ENCODE data around the gene SEC14L3.

The SEC14L3 gene

DNA sequence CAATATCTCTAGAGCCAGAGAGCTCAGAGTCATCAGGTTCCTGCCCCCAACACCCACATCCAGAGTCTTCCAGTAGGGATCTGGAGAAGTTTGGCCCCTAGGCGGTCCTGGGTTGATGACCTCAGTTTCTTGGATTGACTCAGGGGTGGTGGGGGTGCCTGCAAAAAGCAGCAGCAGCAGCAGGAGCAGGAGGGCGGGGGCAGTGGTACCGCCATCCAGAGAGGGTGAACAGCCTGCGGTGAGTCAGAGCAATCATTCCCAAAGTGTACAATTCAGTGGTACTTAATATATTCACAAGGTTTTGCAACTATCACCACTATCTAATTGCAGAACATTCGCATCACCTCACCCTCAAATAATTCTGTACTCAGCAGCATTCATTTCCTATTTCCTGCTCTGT, 9.9 kb upstream of the SEC14L3 start:
- DNase-seq (ENCODE audit: low spot score) = no peak
- in situ Hi-C loops (cut with MboI; ENCODE audit: low sequenced_read_pairs, unreplicated experiment) = loop anchor here (10.0 kb wide), 1 partner anchor 87 kb away; the partner anchor contains the start of gene SEC14L2
- TF ChIP-seq, protein P1, sequence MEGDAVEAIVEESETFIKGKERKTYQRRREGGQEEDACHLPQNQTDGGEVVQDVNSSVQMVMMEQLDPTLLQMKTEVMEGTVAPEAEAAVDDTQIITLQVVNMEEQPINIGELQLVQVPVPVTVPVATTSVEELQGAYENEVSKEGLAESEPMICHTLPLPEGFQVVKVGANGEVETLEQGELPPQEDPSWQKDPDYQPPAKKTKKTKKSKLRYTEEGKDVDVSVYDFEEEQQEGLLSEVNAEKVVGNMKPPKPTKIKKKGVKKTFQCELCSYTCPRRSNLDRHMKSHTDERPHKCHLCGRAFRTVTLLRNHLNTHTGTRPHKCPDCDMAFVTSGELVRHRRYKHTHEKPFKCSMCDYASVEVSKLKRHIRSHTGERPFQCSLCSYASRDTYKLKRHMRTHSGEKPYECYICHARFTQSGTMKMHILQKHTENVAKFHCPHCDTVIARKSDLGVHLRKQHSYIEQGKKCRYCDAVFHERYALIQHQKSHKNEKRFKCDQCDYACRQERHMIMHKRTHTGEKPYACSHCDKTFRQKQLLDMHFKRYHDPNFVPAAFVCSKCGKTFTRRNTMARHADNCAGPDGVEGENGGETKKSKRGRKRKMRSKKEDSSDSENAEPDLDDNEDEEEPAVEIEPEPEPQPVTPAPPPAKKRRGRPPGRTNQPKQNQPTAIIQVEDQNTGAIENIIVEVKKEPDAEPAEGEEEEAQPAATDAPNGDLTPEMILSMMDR (IDR thresholded peaks at IDR 0.05; ENCODE audit: borderline replicate concordance, control extremely low read depth, extremely low read depth, insufficient read depth, missing control alignments) = no peak

DNA sequence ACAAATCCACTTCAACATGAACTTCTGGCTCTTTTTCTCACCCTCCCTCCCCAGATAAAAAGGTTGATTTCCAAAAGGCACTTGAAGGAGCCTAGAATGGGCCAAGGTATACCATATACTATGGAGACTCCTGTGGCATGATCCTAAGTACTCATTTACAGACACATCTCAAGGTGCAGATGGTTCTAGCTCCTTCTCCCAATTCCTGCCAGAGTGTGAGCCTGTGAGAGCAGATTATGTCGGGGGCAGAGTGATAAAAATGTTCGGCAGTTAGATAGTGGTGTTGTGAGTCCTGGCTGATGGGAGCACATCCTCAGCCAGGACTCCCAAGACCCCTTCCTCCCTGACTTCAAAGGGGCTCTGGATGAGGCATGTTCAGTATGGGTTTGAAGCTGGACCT, 8.2 kb upstream of the SEC14L3 start:
- in situ Hi-C loops (cut with MboI; ENCODE audit: low sequenced_read_pairs, unreplicated experiment) = loop anchor here (10.0 kb wide), 1 partner anchor 85 kb away; the partner anchor contains the start of gene SEC14L2
- DNase-seq (ENCODE audit: low spot score) = no peak
- TF ChIP-seq, protein P1 (IDR thresholded peaks at IDR 0.05; ENCODE audit: borderline replicate concordance, control extremely low read depth, extremely low read depth, insufficient read depth, missing control alignments) = no peak

DNA sequence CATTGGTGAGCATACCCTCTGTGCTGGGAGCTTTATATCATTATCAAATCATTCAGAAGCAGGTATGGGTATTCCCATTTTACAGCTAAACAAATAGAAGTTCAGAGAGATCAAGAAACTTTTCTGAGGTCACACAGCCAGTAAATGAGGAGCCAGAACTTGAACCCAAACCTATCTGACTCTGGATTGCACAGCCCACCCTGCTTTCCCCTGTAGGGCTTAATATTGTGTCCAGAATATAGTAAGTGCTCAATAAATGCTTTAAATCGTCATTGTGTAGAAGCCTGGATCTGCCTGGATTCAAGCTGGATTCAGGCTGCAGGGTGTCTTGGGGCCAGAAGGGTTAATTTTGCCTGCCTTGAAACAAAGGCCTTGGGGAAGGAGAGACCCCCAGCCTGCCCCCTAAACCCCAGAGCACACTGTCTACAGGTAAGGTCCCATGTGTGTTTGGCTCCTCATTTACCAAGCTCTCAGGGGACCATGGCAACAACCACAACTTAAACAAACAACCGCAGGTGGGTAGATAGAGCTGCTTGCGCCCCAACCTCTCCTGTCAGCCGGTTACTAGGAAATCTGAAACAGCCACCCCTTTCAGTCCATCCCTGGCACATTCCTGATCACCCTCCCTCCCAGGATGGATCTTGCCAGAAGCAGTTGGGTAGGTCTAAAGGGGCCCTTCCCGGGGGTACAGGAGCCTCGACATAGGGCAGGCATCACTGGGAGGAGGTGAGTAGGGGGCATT, 3.0 kb upstream of the SEC14L3 start:
- DNase-seq (ENCODE audit: low spot score) = no peak
- in situ Hi-C loops (cut with MboI; ENCODE audit: low sequenced_read_pairs, unreplicated experiment) = no loop called here
- TF ChIP-seq, protein P1 (IDR thresholded peaks at IDR 0.05; ENCODE audit: borderline replicate concordance, control extremely low read depth, extremely low read depth, insufficient read depth, missing control alignments) = no peak

DNA sequence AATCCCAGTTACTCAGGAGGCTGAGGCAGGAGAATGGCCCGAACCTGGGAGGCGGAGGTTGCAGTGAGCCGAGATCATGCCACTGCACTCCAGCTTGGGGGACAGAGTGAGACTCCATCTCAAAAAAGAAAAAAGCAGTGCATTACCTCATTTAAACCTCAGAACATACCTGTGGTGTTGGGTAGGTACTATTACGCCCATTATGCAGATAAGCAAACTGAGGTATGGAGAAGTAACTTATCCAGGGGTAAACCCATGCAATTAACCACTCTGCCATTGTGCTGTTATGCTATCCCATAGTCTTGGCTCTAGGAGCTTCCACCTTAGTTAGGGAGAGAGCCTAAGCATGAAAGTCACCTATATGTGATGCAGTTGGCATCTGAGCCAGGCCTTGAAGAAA, 2.3 kb upstream of the SEC14L3 start:
- TF ChIP-seq, protein P1 (IDR thresholded peaks at IDR 0.05; ENCODE audit: borderline replicate concordance, control extremely low read depth, extremely low read depth, insufficient read depth, missing control alignments) = no peak
- in situ Hi-C loops (cut with MboI; ENCODE audit: low sequenced_read_pairs, unreplicated experiment) = no loop called here
- no peak for DNase-seq (ENCODE audit: low spot score)

DNA sequence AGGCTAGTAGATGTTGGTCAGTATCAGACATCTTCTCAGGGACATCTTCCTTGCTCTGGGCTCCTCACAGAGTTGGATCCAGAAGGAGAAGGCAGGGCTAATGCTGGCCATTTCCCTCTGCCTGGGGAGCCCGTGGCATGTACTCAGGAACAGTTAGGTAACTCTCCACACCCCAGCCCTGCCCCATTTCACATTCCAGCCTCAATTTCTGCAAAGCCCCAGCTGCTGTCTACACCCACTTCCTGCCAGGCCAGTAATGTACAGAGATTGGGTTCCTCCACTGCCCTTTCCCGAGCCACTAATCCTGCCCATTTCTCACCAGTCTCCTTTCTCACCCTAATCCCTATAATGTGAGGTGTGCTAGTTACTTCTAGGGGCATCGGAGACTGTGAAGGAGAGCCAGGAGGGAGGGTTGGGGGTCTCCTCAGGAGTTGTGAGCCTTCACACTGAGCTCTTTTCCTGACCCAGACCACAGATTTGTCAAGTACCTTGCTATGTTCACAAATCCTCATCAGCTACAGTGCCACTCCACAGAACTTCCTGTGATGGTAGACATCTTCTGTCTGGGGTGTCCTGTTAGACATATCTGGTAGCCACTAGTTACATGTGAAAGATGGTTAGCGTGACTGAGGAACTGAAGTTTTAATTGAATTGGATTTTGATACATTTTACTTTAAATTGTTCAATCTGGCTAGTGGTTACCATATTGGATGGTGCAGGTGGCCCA, 1.3 kb upstream of the SEC14L3 start:
- DNase-seq (ENCODE audit: low spot score) = no peak
- TF ChIP-seq, protein P1 (IDR thresholded peaks at IDR 0.05; ENCODE audit: borderline replicate concordance, control extremely low read depth, extremely low read depth, insufficient read depth, missing control alignments) = no peak
- in situ Hi-C loops (cut with MboI; ENCODE audit: low sequenced_read_pairs, unreplicated experiment) = no loop called here

DNA sequence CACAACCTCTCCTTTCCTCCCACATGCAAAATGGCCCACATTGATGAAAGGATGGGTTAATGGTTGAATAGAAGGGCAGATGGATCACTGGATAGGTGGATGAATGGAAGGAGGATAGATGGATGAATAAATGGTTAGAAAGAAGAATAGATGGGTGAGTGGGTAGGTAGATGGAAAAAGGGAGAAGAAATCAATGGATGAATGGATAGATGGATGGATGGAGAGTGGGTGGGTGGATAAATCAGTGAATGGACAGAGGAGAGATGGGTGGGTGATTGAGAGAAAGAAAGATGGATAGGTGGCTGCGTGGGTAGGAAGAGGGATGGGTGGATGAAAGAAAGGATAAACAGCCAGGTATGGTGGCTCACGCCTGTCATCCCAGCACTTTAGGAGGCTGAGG, 1.2 kb downstream of the SEC14L3 start:
- TF ChIP-seq, protein P1 (IDR thresholded peaks at IDR 0.05; ENCODE audit: borderline replicate concordance, control extremely low read depth, extremely low read depth, insufficient read depth, missing control alignments) = no peak
- no peak for DNase-seq (ENCODE audit: low spot score)
- in situ Hi-C loops (cut with MboI; ENCODE audit: low sequenced_read_pairs, unreplicated experiment) = no loop called here
